SW 1271 (cell line): ENCODE measurements around the gene TMEM163.
"Not testable (repeated sequence)": the region's sequence is repeated elsewhere in the genome, so short reads cannot be mapped to it uniquely, and the experiment has no call there.

Experiments used
- DNase-seq, 2 experiments: peaks; one replicate each; lab custom pipeline; 2025; lab: John Stamatoyannopoulos, UW

Gene TMEM163

DNA sequence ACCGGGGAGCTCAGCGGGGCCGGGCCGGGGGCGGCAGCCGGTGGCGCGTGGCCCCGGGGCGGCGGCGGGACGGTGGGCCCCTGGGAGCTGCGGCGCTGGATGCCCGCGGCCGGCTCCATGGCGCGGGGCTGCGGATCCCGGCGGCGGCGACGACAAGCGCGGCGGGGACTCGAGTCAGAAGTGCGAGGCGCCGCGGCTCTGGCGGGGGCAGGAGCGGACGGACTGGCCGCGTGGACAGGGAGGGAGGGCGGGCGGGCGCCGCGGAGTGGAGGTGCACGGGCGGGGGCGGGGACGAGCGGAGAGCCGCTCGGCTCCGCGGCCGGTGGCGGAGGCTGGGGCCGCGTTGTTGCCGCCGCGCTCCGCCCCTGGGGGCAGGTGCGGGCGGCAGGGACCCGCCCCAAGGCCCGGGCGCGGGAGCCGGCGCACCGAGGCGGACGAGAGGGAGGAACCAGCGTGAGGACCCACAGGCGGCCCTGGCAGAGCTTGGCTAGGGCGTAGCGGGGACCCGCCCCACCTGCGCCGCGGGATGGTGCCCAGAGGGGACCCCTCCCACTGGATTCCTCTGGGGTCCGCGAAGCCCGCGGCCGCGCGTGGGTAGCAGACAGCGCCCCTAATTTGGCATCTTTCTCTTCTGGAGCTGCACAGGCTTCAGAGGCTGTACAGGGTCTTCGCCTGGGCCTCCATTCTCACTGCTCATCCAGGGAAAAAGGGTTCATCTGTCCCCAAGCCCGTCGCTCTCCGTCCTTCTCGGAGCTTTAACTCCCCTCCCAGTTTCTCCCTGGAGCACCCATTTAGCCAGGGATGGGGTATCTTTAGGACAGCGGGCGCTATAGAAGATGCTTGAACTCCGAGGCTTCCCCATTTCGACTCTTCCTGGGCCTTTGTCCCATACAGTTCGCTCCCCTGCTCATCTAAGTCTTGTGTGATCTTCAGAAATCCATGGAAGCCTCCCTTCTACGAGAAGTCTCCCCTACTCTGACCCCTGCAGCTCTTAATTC lies at the start of gene TMEM163:
Gene TMEM163 (minus strand): TSS at position 184 of the 998 bp plus-strand sequence.
- DNase-seq: no peak

GRCh38 chr2:134766583-134766982 lies 47.8 kb upstream of the TMEM163 start:
- DNase-seq: no peak

GRCh38 chr2:134765987-134766386 lies 47.2 kb upstream of the TMEM163 start:
- no peak for DNase-seq

DNA sequence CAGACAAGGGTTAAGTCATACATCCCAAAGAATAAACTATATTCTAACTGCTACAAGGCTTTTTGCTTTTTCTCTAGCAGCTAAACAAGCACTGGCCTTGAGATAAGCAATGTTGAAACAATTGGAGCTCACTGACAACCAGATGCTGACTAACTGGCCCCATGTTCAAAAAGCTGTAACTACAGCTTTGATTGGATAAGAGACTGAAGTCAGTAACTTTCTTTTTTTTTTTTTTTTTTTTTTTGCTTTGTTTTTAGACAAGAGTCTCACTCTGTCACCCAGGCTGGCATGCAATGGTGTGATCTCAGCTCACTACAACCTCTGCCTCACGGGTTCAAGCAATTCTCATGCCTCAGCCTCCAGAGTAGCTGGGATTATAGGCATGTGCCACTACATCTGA lies 45.4 kb upstream of the TMEM163 start:
- no peak for DNase-seq

- DNase-seq: no peak
These were observed 44.4 kb upstream of the TMEM163 start for GRCh38 chr2:134763164-134763710.

- no peak for DNase-seq
These were observed 43.7 kb upstream of the TMEM163 start for GRCh38 chr2:134762508-134762907.

- no peak for DNase-seq
These were observed 41.6 kb upstream of the TMEM163 start for GRCh38 chr2:134760385-134760784.

DNA sequence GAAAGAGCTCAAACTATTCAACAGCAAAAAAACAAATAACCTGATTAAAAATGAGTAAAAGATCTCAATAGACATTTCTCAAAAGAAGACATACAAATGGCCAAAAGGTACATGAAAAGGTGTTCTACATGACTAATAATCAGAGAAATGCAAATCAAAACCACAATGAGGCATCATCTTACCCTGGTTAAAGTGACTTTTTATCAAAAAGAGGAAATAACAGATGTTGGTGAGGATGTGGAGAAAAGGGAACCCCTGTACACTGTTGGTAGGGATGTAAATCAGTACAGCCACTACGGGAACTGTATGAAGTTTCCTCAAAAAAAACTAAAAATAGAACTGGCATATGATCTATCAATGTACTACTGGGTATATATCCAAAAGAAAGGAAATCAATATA lies 39.8 kb upstream of the TMEM163 start:
- DNase-seq: no peak

GRCh38 chr2:134751981-134752380 lies 33.2 kb upstream of the TMEM163 start:
- not testable (repeated sequence) for DNase-seq

- DNase-seq: no peak
These were observed 26.7 kb upstream of the TMEM163 start for GRCh38 chr2:134745546-134745945.

DNA sequence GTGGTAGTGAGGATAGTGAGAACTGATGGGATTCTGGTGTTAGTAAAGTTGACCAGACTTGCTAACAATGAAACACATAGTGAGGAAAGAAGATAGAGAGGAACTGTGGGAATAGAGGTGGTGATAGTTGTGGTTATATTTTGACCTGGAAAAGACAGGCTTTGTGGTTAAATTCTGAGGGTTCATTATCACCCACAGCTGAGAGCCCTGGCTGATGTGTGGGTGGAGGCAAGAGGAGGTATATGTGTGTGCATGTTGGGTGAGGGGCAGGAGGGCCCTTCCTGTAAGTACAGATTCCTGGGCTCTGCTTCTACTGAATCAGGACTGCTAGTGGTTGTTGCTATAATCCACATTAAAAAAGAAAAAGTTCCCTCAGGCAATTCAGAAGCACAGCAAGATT lies 26.2 kb upstream of the TMEM163 start:
- no peak for DNase-seq

- no peak for DNase-seq
These were observed 21.1 kb upstream of the TMEM163 start for GRCh38 chr2:134739879-134740301.

DNA sequence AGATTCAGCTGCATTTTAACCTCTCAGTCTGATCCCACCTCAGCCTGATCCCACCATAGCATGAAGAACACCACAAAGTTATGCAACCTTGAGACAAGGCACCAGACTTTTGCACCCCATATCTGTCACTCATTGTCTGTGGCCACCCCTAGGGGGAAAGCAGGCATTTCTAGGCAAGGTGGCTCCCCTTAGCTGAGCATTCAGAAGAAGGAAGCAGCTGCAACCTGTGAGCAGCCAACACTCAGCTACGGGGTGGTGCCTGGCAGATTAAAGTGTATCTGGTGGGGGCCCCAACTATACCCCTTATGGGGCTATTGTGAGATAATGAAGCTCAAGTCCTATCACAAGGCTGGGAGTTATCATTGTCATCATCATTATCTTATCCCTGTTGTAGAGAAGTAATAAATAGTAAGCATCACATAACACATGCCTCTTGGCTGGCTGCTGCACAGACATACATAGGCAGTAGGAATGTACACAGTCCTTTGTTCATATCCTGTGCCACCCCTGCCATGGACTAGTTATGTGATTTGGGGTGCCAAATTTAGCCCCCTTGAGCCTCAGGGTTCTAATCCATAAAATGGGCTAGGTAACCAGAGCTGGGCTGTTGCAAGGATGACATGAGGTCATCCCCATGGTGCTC lies 20.6 kb upstream of the TMEM163 start:
- DNase-seq: no peak

DNA sequence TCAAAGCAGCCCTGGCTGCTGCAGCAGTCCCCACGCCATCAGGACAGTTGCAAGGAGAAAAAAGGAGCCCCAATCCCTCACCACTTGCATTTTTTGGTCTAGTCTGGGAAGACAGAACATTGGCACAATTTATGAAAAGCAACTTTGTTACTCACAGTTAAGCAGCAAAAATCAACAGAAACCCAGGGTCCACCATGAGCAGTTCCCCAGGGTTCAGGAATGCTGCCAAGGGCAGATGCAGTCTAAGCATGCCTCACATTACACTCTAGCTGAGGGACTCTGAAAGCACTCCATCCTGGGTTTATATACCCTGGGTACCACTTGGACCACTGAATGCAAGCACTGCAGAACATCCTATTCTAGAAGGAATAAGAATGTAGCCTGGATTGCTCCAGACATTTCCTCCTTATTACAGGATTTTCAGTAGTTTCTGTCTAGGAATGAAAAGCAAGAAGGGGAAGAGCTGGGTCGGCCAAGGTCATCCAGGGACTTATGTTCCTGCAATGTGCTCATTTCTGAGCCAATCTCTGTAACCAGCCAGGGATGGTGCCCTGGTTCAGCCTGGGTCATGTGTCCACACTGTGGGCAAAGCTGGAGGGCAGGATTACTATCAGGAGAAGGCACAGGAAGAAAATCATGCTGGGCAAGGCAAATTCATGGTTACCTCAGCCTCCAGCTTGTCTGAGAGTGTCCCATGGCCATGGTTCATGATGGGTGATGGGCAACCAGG lies 19.5 kb upstream of the TMEM163 start:
- DNase-seq: no peak

DNA sequence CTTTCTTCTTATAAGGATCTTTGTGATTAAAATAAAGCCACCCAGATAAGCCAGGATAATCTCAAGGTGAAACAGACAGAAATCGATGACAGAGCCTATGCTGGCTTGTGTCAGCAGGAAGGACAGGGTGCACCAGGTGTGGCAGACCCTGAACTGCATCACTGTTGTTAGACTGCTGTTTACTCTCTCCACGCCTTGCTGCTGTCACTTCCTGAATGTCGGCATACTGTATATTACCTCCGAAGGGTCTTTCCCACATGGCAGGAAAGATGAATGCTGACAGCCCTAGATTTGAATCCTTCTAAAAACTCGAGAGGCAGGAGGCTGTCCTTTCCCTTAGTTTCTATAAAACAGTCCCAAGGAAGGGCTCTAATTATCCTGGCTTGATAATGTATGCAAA lies 18.9 kb upstream of the TMEM163 start:
- no peak for DNase-seq

GRCh38 chr2:134736167-134736880 lies 17.5 kb upstream of the TMEM163 start:
- peak; percentile 16 to 83 for DNase-seq

- DNase-seq: no peak
These were observed 9.4 kb upstream of the TMEM163 start for GRCh38 chr2:134728163-134728562.

GRCh38 chr2:134727385-134727784 lies 8.6 kb upstream of the TMEM163 start:
- DNase-seq: no peak

- DNase-seq: no peak
These were observed 7.8 kb upstream of the TMEM163 start for GRCh38 chr2:134726645-134727044.

DNA sequence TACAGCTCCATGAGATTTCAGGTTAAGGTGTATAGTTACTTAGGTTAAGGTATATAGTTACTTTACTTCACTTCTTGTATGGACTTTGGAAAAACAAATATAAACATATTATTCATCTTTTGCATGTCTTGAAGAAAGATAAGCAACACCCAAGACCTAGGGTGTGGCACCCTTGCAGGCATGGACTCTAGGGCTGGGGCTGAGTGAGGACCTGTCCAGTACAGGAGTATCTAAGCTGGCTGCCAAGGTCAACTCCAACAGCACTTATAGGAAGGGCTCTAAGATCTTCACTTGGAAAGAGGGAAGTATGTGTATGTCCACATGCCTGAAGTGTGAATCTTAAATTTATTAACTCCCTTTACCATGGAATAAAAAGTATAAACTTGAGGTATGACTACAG lies 7.1 kb upstream of the TMEM163 start:
- no peak for DNase-seq

DNA sequence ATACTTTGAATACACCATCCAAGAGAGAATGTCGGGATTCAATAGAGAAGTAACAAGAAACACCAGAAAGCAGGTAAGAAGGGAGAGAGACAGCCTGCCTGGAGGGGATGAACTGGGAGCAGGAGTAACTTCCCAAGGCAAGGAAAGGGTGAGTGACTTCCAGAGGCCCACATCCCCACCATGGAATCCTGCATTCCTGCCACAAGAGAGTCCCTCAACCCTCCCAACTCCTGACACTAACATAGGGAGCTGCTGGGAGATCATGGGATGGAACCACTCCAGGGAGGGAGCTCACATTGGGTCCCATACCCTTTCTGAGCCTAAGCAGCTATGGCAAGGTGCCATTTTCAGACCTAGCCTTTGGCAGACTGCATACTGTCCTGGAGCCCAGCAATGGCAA lies 5.5 kb upstream of the TMEM163 start:
- DNase-seq: no peak

- not testable (repeated sequence) for DNase-seq
These were observed 4.9 kb upstream of the TMEM163 start for GRCh38 chr2:134723742-134724141.
